GM21423 (cell line): Measurements from ENCODE around the gene FAM193B.
A peak's percentile ranks its signal among the peaks of the same experiment; 100 is the strongest.

Experiments
- ATAC-seq: cut with Tn5 transposase; IDR thresholded peaks from one replicate; pipeline ENCODE4 v1.9.1; 2021; ENCODE audit warnings: mild to moderate bottlenecking, moderate library complexity; ENCODE audit not compliant: unreplicated experiment

Gene FAM193B

DNA sequence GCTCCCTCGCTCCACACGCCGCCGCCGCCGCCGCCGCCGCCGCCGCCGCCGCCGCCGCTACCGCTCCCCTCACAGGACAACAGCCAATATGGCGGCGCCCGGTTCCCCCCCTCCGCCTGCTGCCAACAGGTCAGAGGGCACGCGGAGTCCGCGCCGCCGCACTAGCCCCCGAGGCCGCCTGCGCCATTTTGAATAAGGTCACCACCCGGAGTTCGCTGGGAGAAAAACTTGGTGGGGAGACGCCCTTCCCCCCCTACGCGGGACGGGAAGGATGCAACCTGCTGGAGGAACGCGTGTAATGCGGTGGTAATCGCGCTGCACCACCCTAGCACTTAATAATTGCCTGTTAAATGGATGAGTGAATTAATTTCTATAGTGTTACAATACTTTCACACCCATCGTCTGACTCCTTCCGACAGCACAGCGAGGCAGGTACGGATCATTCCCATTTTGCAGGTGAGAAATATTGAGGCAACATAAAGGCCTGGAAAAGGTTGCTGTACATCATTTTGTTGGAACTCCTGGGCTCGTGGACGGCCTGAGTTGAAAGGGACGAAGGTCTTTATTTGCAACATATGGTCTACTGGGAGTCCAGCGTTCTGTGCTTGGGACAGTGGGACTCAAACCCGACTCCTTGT, at the start of gene FAM193B:
Gene FAM193B, minus strand, starts transcription at position 90 of the 638 bp plus-strand sequence. CDS start 105 bp downstream, outside the sequence.
- peak; percentile 92 for ATAC-seq

DNA sequence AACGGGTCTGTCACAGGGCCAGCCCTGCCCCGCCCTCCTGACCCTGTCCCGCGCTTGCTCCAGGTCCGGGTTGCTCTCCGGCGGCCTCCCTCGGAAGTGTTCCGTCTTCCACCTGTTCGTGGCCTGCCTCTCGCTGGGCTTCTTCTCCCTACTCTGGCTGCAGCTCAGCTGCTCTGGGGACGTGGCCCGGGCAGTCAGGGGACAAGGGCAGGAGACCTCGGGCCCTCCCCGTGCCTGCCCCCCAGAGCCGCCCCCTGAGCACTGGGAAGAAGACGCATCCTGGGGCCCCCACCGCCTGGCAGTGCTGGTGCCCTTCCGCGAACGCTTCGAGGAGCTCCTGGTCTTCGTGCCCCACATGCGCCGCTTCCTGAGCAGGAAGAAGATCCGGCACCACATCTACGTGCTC, 49.8 kb upstream of the FAM193B start:
- ATAC-seq = no peak

DNA sequence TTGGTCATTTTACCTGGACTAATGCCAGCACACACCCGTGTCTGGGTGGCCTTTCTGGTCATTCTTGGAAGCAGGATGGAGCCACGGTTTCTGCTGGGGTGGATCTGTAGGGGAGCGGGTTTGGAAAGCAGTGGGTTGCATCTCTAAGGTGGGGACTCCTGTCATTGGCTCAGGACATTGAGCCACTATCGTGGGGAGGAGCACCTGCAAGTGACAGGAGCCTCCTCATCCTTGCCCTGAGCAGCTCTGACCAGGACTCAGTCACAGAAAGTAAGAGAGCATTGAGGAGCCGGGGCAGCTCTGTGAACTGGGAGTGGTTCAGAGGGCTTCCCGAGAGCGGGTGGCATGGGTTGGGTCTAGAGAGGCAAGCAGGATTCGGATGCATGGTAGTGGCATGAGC, 49.3 kb upstream of the FAM193B start:
- ATAC-seq = no peak

DNA sequence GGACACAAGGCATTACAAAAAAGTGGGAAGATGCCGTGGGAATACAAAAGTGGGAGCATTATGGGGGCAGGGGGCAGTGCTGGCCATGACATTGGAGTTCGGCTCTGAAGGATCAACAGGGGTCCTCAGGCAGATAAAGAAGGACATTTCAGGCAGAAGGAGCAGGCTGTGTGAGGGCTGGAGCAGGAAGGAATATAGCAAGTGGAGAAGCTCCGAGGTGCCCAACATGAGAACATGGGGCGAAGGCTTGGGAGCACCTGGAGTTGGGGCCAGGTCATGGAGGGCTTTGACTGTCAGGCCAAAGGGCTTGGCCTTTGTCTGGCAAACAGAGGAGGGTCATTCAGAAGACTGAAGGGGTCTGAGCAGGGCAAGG, 48.1 kb upstream of the FAM193B start:
- no peak for ATAC-seq

DNA sequence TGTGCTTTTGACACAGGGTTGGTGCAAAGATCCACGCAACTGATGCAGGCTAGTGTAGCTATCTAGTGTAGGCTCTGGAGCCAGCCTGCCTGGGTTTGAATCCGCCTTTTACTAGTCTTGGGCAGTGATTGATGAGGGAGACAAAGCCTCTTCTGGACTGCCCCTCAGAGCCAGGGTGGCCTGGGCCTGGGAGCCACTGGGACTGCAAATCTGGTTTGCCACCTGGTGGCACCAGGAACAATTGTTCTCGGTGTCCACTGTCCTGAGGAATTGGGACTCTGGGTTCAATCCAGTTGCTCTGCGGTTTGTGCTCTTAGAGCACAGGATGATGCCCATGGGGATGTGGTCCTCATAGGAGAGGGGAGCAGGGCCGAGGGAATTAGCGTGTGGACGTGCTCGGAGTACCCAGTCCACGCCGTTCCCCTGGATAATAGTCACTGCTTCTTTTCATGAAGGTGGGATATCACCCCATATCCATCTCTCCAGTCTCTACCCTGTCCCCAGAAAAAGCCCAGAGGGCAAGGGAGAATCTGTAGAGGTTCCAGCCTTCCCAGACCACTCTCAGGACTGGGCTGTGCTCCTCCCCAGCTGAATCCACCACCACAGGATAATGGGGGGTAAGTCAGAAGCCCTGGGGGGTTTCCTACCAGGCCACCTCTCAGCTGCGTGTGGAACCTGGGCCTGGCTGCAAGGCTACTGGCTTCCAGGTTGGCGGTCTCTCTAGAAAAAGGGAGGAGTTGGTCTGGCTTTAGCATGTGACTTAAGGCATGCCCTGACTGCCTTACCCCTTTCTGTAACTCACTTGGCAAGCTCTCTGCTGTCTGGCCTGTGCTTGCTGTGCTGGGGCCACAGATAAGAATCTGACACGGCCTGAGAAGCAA, 47.5 kb upstream of the FAM193B start:
- ATAC-seq = no peak

DNA sequence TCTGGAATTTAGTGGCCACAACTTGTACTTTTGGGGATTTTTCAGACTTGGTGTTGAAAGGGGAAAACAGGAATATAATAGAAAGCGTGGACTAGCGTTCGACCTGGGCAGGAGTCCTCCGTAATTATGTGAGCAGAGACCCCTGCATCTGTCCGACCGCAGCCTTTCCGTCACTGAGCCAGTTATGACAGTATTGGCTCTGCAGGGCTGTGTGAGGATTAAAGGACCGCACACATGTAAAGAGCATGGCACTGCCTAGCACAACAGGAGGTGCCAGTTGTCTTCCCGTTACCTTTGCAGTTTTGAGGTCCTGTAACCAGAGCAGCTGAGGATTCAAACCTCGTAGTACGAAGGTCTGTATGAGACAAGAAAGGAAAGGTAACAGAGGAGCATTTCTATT, 46.8 kb upstream of the FAM193B start:
- no peak for ATAC-seq

DNA sequence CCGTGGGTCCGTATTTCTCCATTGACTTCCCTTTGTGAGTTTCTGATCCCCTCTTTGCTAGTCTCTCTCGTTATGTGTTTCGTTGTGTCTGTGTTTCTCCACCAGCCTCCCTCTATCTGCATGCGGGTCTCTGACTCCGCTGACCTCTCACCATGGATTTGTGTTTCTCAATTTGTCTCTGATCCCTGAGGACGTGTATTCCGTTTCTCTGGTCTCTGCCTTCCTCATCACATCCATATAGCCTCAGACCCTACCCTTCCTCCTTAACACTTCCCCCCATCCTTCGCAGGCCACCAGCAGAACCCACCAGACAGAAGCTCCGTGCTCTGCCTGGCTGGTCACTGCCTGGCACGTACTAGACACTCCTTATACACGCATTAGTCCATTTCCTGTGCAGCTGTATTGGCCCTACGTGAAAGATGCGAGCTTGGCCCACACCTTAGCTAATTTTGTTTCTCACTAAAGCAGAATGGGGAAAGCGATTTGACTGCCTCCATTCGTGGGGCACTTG, 46.2 kb upstream of the FAM193B start:
- peak; percentile 22 for ATAC-seq

DNA sequence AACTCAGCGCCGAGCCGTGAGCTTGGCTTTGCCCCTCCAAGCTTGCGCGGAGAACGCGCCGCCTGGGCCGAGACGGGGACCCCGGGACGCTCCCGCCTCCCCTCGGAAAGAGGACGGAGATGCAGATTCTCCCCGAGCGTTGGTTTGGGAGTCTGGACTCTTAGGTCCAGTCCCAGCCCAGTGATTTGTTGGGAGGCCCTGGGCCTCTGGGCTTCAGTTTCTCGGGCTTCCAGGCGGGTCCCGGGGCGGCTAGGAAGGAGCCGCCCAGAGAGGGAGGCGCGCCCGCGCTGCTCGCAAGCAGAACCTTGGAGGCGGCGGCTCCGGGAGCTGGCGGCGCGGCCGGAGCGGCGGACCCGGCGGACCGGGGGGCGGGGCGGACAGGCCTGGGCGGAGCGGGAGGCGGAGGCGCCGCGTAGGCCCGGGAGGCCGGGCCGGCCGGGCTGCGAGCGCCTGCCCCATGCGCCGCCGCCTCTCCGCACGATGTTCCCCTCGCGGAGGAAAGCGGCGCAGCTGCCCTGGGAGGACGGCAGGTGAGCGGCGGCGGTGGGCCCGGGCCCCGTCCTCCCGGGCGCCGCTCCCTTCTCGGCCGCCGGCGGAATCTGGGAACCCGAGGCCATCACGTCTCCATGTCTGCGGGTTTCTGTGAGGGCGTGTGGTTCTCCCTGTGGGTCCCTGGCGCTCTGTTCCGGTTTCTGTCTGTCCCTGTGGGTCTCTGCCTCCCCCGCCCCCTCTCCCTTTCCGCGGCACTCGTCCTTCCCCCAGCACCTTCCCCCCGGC, 45.6 kb upstream of the FAM193B start, which contains the start of gene B4GALT7:
Gene B4GALT7, plus strand, starts transcription at position 402 of the 777 bp plus-strand sequence. Its CDS starts 79 bp downstream, at position 481.
- ATAC-seq = peak; percentile 84

DNA sequence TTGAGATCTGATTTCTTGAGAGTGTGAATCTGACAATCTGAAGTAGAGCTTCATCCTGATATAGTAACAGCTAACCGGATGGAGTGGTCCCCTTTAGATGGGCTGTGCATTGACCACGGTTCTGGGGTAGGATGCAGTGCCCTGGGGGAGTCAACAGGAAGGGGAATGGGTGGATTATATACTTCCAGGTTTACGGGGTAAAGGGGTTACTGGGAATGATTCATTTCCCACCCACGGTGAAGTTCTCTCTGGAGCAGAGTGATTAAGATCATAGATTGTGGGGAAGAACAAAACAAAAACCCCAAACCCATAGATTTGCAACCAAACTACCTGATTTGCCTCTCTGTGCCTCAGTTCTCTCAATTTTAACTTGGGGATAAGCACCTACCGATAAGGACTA, 44.1 kb upstream of the FAM193B start:
- no peak for ATAC-seq

DNA sequence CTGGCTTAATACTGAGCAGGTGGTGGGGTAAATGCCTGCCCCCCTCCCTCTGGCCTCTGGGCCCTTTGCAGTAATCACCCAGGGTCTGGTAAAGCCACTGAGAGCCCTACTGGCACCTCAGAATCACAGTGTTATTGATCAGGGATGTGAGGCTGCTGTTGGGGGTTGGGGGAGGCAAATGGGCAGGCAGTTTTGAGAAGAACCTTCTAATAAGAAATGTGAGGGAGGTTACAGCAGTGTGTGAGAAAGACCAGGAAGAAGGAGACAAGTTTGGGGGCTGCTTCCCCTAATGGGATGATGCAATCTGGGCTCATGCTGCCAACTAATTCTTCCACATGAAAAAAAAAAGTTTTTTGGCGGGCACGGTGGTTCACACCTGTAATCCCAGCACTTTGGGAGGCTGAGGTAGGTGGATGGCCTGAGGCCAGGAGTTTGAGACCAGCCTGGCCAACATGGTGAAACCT, 42.4 kb upstream of the FAM193B start:
- ATAC-seq = no peak

DNA sequence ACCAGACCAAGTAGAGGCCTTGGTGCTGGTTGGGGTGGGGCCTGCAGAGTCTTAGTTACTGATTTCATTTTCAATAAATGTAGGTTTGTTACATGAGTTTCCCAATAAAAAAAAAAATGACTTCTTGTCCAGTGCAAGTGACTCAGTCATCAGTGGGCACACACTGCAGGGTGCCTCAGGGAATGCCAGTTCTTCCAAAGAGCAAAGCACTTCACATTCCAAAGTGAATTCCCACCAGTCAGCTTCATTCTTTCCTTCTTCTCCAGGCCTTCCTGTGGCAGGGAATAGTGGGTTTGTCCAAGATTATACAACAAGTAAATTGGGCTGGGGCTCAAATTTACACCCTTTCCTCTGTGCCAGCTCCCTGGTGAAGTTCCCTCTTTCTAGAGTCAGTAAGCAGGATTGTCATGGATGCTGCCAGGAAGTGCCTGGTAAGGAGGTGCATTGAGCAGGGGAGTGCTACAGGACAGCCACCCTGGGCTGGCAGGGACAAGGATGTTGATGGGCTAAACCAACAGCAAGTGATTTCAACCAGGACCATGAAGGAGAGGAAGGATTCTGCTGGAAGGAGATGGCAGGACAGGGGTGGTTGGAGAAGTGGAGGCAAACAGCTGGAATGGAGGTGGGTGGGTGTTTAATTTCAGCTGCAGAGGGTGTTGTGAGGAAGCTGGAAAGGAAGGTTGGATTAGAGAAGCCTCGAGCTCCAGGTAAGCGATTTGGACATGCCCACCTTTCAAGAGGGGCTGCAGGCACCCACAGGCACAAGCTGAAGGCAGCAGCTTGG, 41.8 kb upstream of the FAM193B start:
- ATAC-seq = no peak

DNA sequence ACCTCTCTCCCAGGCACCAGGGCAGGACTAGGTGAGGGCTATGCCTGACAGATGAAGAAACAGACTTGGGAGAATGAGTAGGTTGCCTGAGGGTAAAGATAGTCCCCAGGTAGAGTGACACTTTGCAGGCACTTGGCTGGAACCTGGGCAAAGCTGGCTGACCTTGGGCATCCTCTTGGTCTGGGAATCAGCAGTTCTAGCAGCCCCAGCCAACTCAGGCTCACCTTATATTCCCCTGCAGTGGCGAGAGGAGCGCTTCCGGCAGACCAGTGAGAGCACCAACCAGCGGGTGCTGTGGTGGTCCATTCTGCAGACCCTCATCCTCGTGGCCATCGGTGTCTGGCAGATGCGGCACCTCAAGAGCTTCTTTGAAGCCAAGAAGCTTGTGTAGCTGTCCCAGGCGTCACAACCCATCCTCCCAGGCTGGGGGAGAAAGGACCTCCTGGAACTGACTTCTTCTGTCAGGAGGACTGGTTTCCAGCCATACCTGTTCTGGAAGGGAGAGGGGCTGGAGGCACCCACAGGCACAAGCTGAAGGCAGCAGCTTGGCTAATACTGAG, 40.7 kb upstream of the FAM193B start:
- no peak for ATAC-seq

DNA sequence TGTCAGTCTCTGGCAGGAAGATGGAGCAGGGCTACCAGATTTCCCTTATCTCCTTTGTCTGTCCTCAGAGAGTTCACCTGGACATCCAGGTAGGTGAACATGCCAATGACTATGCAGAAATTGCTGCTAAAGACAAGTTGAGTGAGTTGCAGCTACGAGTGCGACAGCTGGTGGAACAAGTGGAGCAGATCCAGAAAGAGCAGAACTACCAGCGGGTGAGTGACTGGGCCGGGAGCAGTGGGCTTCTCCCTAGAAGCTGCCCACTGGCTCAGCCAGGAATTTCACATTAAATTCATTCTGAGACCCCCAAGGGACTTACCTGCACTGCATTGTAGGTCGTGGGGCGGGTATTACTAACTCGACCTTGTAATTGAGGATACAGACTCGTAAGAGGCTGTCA, 39.7 kb upstream of the FAM193B start:
- no peak for ATAC-seq

DNA sequence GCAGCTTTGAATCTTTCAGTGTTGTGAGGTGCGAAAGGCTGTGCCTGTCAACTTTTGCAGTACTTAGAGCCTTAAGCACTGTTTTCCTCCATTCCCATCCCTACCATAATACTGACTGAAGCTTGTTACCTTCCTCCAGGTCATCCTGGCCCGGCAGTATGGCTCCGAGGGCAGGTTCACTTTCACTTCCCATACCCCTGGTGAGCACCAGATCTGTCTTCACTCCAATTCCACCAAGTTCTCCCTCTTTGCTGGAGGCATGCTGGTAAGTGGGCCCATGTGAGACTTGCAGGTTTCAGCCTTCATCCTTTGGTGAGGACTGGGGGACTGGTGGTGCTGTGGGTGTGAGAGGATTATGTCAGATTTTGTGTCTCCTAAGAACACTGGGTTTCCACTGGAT, 39.1 kb upstream of the FAM193B start:
- ATAC-seq = no peak

DNA sequence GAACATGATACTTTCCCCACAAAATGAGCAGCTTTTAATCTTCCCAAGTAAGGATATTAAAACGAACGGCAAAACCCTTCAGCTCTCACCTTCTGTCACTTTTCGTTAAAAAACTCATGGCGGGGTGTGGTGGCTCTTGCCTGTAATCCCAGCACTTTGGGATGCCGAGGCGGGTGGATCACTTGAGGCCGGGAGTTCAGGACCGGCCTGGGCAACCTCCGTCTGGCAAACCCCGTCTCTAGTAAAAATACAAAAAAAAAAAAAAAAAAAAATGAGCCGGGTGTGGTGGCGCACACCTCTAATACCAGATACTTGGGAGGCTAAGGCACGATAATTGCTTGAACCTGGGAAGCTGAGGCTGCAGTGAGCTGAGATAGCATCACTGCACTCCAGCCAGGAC, 38.5 kb upstream of the FAM193B start:
- ATAC-seq = no peak

DNA sequence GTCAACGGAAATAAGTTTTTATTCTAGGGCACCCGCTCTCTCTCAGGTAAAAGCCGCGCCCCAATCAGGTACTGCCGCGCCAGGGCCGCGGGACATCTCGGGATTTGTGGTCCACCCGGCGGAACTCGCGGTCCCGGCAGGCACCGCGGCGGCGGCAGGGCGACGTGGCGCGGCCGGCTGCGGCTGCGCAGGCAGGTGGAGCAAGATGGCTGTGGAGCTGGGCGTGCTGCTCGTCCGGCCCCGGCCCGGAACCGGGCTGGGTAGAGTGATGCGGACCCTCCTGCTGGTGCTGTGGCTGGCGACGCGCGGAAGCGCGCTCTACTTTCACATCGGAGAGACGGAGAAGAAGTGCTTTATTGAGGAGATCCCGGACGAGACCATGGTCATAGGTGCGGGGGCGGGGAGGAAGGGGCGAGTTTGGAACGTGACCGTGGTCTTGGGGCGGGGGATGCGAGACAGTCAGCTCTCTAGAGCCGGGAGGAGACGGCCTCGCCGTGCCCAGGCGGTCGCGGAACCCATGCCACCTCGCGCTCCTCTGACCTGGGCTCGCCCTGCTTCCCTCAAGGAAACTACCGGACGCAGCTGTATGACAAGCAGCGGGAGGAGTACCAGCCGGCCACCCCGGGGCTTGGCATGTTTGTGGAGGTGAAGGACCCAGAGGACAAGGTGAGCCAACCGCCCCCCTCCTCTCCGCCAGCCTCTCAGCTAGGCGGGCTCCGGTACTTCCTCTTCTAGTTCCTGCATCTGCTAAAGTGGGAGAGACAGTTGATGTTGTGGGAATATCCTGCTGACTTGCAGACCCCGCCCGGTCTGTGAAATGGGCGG, 37.9 kb upstream of the FAM193B start, which contains the start of gene TMED9:
Gene TMED9, plus strand, starts transcription at position 194 of the 825 bp plus-strand sequence. Its CDS starts 12 bp downstream, at position 206.
- ATAC-seq = peak; percentile 96

DNA sequence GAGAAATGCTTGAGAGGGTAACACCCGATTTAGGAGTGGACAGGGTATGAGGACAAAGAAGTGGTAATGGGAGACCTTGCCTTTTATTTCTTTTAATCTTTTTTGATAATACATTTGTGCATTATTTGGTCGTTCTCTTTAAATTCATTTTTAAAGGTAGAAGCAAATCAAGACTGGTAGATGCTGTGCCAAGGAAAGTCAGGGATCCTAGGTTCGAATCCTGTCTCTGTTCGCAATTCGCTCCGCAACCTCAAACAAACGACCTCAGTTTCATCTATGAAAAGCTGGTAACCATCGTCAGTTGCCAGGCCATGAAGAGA, 37.3 kb upstream of the FAM193B start:
- no peak for ATAC-seq

DNA sequence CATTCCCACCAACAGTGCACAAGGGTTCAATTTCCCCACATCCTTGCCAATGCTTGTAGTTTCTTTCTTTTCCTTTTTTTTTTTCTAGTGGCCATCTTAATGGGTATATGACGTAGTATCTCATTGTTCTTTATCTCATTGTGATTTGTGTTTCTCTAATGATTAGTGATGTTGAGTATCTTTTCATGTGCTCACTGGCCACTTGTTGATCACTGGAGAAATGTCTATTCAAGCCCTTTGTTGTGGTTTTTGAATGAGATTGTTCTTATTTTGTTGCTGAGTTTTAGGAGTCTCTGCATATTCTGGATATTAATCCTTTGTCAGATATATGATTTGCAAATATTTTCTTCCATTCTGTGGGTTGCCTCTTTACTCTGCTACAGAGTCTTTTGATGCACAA, 36.0 kb upstream of the FAM193B start:
- ATAC-seq = no peak

DNA sequence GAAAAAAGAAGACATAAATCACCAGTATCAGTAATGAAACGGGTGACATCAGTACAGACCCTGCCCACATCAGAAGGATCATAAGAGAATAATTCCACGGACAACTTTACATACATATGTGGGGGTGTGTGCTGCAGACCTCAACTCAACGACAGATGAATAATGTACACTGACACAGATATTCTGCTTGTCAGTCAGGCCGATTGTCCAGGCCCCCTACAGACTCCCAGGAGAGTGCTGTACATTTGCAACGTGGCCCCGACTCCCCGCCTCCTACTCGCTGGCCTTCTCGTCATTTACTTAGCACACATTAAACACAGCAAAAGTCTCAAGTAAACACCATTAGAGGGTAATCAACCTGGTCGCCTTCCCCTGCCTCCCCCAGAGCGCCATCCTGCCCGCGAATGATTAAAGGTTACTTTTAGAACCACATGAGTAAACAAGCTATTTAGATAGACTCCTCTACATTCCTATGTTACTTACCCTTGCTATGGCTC, 34.1 kb upstream of the FAM193B start:
- ATAC-seq = no peak
